Right kidney (tissue), 1 donor: Measurements from ENCODE around the gene ABHD8.

Experiments
- DNase-seq: peaks from one replicate; pipeline ENCODE4 v3.0.0-alpha.2; 2016

Gene ABHD8

GRCh38 chr19:17334414-17335409 is 31.5 kb upstream of the ABHD8 start, which contains the start of gene ANO8:
Gene ANO8, minus strand, starts transcription at chr19:17334855. Its CDS starts 185 bp downstream, at chr19:17334670.
- peak; percentile 98 for DNase-seq

GRCh38 chr19:17333611-17334413 is 30.6 kb upstream of the ABHD8 start:
- no peak for DNase-seq

- no peak for DNase-seq
Measured at GRCh38 chr19:17332677-17333581, 29.7 kb upstream of the ABHD8 start.

GRCh38 chr19:17332360-17332676 is 29.1 kb upstream of the ABHD8 start:
- no peak for DNase-seq

- no peak for DNase-seq
Measured at GRCh38 chr19:17331045-17331558, 27.9 kb upstream of the ABHD8 start.

GRCh38 chr19:17330262-17331044 is 27.2 kb upstream of the ABHD8 start:
- DNase-seq: no peak

- DNase-seq: no peak
Measured at GRCh38 chr19:17329366-17330261, 26.4 kb upstream of the ABHD8 start.

GRCh38 chr19:17328517-17329365 is 25.5 kb upstream of the ABHD8 start:
- DNase-seq: peak; percentile 66

- DNase-seq: peak; percentile 77
Measured at GRCh38 chr19:17327654-17328516, 24.7 kb upstream of the ABHD8 start.

GRCh38 chr19:17327068-17327653 is 23.9 kb upstream of the ABHD8 start:
- no peak for DNase-seq

GRCh38 chr19:17326595-17326966 is 23.4 kb upstream of the ABHD8 start:
- DNase-seq: no peak

GRCh38 chr19:17325881-17326594 is 22.8 kb upstream of the ABHD8 start:
- DNase-seq: no peak

- no peak for DNase-seq
Measured at GRCh38 chr19:17325133-17325532, 21.9 kb upstream of the ABHD8 start.

GRCh38 chr19:17324357-17325114 is 21.3 kb upstream of the ABHD8 start:
- DNase-seq: no peak

- DNase-seq: no peak
Measured at GRCh38 chr19:17323964-17324332, 20.7 kb upstream of the ABHD8 start.

GRCh38 chr19:17323300-17323963 is 20.2 kb upstream of the ABHD8 start:
- no peak for DNase-seq
